Measurements from ENCODE around the gene CEP104.

Gene CEP104

GRCh38 chr1:3762151-3762872 is 94.7 kb downstream of the CEP104 start:
- DNase-seq = no peak

Data from C1 segment of cervical spinal cord (tissue), 14 donors.